ENCODE measurements around the gene CROCC2. TPM values are rescaled to one million over a fixed set of nuclear protein-coding genes. Genes with fewer than 3 reads are reported as not detected.

CROCC2 gene
- total RNA-seq, 1 experiment from 2014 or later = not detected

- ChIA-PET POLR2A (no interaction called here), RAD21 (ENCODE audit: low non-redundant PET in 1 of 2, low total read pairs in 2 of 2, uncharacterized antibody in 2 of 2, unreplicated experiment in 2 of 2) (no interaction called here), CTCF (no interaction called here)
- Histone ChIP-seq H3K4me3 (replicated peaks in 1 of 2; ENCODE audit: low read depth in 1 of 2, low read length in 2 of 2) (no peak overlapping the region), H3K9ac (ENCODE audit: low read length) (no peak overlapping the region), H4K20me1 (ENCODE audit: insufficient read depth) (no peaks in the 10 kb centered on the region), H3K9me2 (ENCODE audit: insufficient read depth) (no peaks in the 10 kb centered on the region), H3K79me2 (ENCODE audit: insufficient read depth, low read length) (no peaks in the 10 kb centered on the region), H3K27me3 (ENCODE audit: insufficient read depth, low read length) (no peaks in the 10 kb centered on the region), H3K36me3 (ENCODE audit: control insufficient read depth in 1 of 2, insufficient read depth in 2 of 2, low read length in 2 of 2) (no peaks in the 10 kb centered on the region), H2AFZ (ENCODE audit: low read depth, low read length, poor library complexity, severe bottlenecking) (no peak overlapping the region), H3K27ac (ENCODE audit: low read depth, low read length) (no peak overlapping the region), H3K9me3 (ENCODE audit: control insufficient read depth in 1 of 2, insufficient read depth in 1 of 2, low read depth in 1 of 2, low read length in 2 of 2) (peaks cover 0 to 9% of the 10 kb centered on the region in 2 experiments; a peak in 1 of 4 replicates), H3K4me2 (ENCODE audit: low read length) (no peak overlapping the region), H3K4me1 (ENCODE audit: control insufficient read depth in 1 of 2, insufficient read depth in 2 of 2, low read length in 2 of 2) (no peaks in the 10 kb centered on the region)
- intact Hi-C loops (cut with micrococcal nuclease) = no loop called here
- ATAC-seq (no peak), DNase-seq (ENCODE audit: low read depth, low spot score) (no peak)
- TF ChIP-seq EGR1 (IDR thresholded peaks at IDR 0.05; ENCODE audit: low read depth) (no peak), TCF7L2 (IDR thresholded peaks at IDR 0.05; ENCODE audit: borderline replicate concordance, extremely low read depth, insufficient read depth, insufficient read length) (no peak), CBX3 (IDR thresholded peaks at IDR 0.05; ENCODE audit: low read depth) (no peak), JUND (IDR thresholded peaks at IDR 0.05) (no peak), ATF3 (IDR thresholded peaks at IDR 0.05) (no peak), POLR2A (IDR thresholded peaks at IDR 0.05; ENCODE audit: borderline replicate concordance, extremely low read depth, insufficient read depth, insufficient read length) (no peak), ZFX (IDR thresholded peaks at IDR 0.05) (no peak), SIN3A (IDR thresholded peaks at IDR 0.05; ENCODE audit: low read depth) (no peak)
- BruUV-seq (replicated peaks) = no TSS peak
Measured at GRCh38 chr2:240935103-240935876, 29.2 kb downstream of the CROCC2 start.

- Histone ChIP-seq H3K4me1 (ENCODE audit: control insufficient read depth in 1 of 2, insufficient read depth in 2 of 2, low read length in 2 of 2) (no peaks in the 10 kb centered on the region), H3K27ac (ENCODE audit: low read depth, low read length) (no peak overlapping the region), H3K36me3 (ENCODE audit: control insufficient read depth in 1 of 2, insufficient read depth in 2 of 2, low read length in 2 of 2) (no peaks in the 10 kb centered on the region), H3K9ac (ENCODE audit: low read length) (no peak overlapping the region), H3K79me2 (ENCODE audit: insufficient read depth, low read length) (no peaks in the 10 kb centered on the region), H4K20me1 (ENCODE audit: insufficient read depth) (no peaks in the 10 kb centered on the region), H3K9me2 (ENCODE audit: insufficient read depth) (no peaks in the 10 kb centered on the region), H3K4me3 (replicated peaks in 1 of 2; ENCODE audit: low read depth in 1 of 2, low read length in 2 of 2) (no peak overlapping the region), H3K9me3 (ENCODE audit: control insufficient read depth in 1 of 2, insufficient read depth in 1 of 2, low read depth in 1 of 2, low read length in 2 of 2) (peaks cover 0 to 9% of the 10 kb centered on the region in 2 experiments; a peak in 1 of 4 replicates), H3K4me2 (ENCODE audit: low read length) (no peak overlapping the region), H3K27me3 (ENCODE audit: insufficient read depth, low read length) (no peaks in the 10 kb centered on the region), H2AFZ (ENCODE audit: low read depth, low read length, poor library complexity, severe bottlenecking) (no peak overlapping the region)
- intact Hi-C loops (cut with micrococcal nuclease) = no loop called here
- ChIA-PET POLR2A (no interaction called here), RAD21 (ENCODE audit: low non-redundant PET in 1 of 2, low total read pairs in 2 of 2, uncharacterized antibody in 2 of 2, unreplicated experiment in 2 of 2) (no interaction called here), CTCF (no interaction called here)
- no peak for DNase-seq (ENCODE audit: low read depth, low spot score)
- TF ChIP-seq CBX3 (IDR thresholded peaks at IDR 0.05; ENCODE audit: low read depth) = no peak
- no peak for TF ChIP-seq CEBPB (IDR thresholded peaks at IDR 0.05; ENCODE audit: low read depth)
- no peak for TF ChIP-seq EZH2 (IDR thresholded peaks at IDR 0.05)
- TF ChIP-seq POLR2A (IDR thresholded peaks at IDR 0.05; ENCODE audit: borderline replicate concordance, extremely low read depth, insufficient read depth, insufficient read length) = no peak
- no peak for TF ChIP-seq EZH2phosphoT487 (IDR thresholded peaks at IDR 0.05; ENCODE audit: borderline replicate concordance)
- no peak for TF ChIP-seq SP1 (IDR thresholded peaks at IDR 0.05; ENCODE audit: low read depth)
- TF ChIP-seq JUND (IDR thresholded peaks at IDR 0.05) = no peak
- no peak for TF ChIP-seq REST (IDR thresholded peaks at IDR 0.05; ENCODE audit: low read depth)
- ATAC-seq = no peak
- no TSS peak for BruUV-seq (replicated peaks)
Measured at GRCh38 chr2:240936106-240936505, 30.0 kb downstream of the CROCC2 start.
